Osteocyte (in vitro differentiated cells): ENCODE data around the gene DGKQ. TPM values are rescaled to one million over a fixed set of nuclear protein-coding genes. Genes with fewer than 3 reads are reported as not detected.

Experiments used
- DNase-seq: peaks from one replicate; pipeline ENCODE4 v3.0.0; 2021; ENCODE audit warnings: mixed read lengths; ENCODE audit not compliant: unreplicated experiment; ENCODE audit errors: extremely low spot score
- H3K27ac Mint-ChIP-seq: one replicate; pipeline ENCODE4 v1.8.0; 2021; ENCODE audit warnings: mild to moderate bottlenecking, mixed read lengths; ENCODE audit not compliant: unreplicated experiment
- H3K27me3 Mint-ChIP-seq: one replicate; pipeline ENCODE4 v1.8.0; 2021; ENCODE audit warnings: mixed read lengths; ENCODE audit not compliant: unreplicated experiment
- H3K36me3 Mint-ChIP-seq: one replicate; pipeline ENCODE4 v1.8.0; 2021; ENCODE audit warnings: mixed read lengths; ENCODE audit not compliant: unreplicated experiment
- H3K4me1 Mint-ChIP-seq: one replicate; pipeline ENCODE4 v1.8.0; 2021; ENCODE audit warnings: mixed read lengths; ENCODE audit not compliant: unreplicated experiment
- H3K4me3 Mint-ChIP-seq: one replicate; pipeline ENCODE4 v1.8.0; 2021; ENCODE audit warnings: mild to moderate bottlenecking, moderate library complexity, mixed read lengths; ENCODE audit not compliant: unreplicated experiment
- H3K9me3 Mint-ChIP-seq: one replicate; pipeline ENCODE4 v1.8.0; 2021; ENCODE audit warnings: mixed read lengths; ENCODE audit not compliant: unreplicated experiment
- CTCF ChIP-seq: fragments of 200-600 bp; sonication (generic); IDR thresholded peaks from 2 replicates; pipeline ENCODE4 v1.5.0; 2021; ENCODE audit warnings: antibody characterized with exemption, mild to moderate bottlenecking, moderate library complexity
- total RNA-seq: library from RNA; stranded (reverse); gene quantifications from 2 replicates; pipeline ENCODE4 v1.2.1, GENCODE V29; 2021

Gene DGKQ
- total RNA-seq, 1 donor from 2014 or later, result 18.5 TPM

GRCh38 chr4:954211-955020 lies 19.0 kb downstream of the DGKQ start:
- H3K27me3 Mint-ChIP-seq, result no peaks in the 10 kb centered on the region
- H3K4me3 Mint-ChIP-seq, result no peak overlapping the region
- H3K27ac Mint-ChIP-seq, result no peak overlapping the region
- no peak for TF ChIP-seq CTCF
- DNase-seq, result no peak
- H3K36me3 Mint-ChIP-seq, result peaks cover 8% of the 10 kb centered on the region
- no peaks in the 10 kb centered on the region for H3K4me1 Mint-ChIP-seq
- no peaks in the 10 kb centered on the region for H3K9me3 Mint-ChIP-seq

- Mint-ChIP-seq H3K4me1 (no peaks in the 10 kb centered on the region), H3K4me3 (no peak overlapping the region), H3K9me3 (no peaks in the 10 kb centered on the region), H3K36me3 (peaks cover 8% of the 10 kb centered on the region), H3K27ac (no peak overlapping the region), H3K27me3 (no peaks in the 10 kb centered on the region)
- no peak for TF ChIP-seq CTCF
- no peak for DNase-seq
These were observed 19.8 kb downstream of the DGKQ start for GRCh38 chr4:953574-953915.

GRCh38 chr4:952881-953573 lies 20.3 kb downstream of the DGKQ start:
- TF ChIP-seq CTCF, result no peak
- Mint-ChIP-seq H3K4me3 (no peak overlapping the region), H3K4me1 (no peaks in the 10 kb centered on the region), H3K9me3 (no peaks in the 10 kb centered on the region), H3K27me3 (no peaks in the 10 kb centered on the region), H3K36me3 (peaks cover 8% of the 10 kb centered on the region), H3K27ac (no peak overlapping the region)
- no peak for DNase-seq

- no peaks in the 10 kb centered on the region for H3K27me3 Mint-ChIP-seq
- H3K4me3 Mint-ChIP-seq, result no peak overlapping the region
- TF ChIP-seq CTCF, result no peak
- peaks cover 6% of the 10 kb centered on the region for H3K36me3 Mint-ChIP-seq
- H3K4me1 Mint-ChIP-seq, result no peaks in the 10 kb centered on the region
- H3K9me3 Mint-ChIP-seq, result no peaks in the 10 kb centered on the region
- no peak for DNase-seq
- no peak overlapping the region for H3K27ac Mint-ChIP-seq
These were observed 21.5 kb downstream of the DGKQ start for GRCh38 chr4:951594-952468.
